ENCODE measurements around the gene GZMA.

Gene GZMA

GRCh38 chr5:55141945-55142690 lies 39.7 kb downstream of the GZMA start:
- Mint-ChIP-seq H3K4me3 (no peak overlapping the region), H3K27me3 (ENCODE audit: low read depth) (peaks cover 13% of the 10 kb centered on the region), H3K9me3 (no peaks in the 10 kb centered on the region), H3K27ac (no peak overlapping the region), H3K36me3 (ENCODE audit: low read depth) (no peaks in the 10 kb centered on the region), H3K4me1 (peaks cover 4% of the 10 kb centered on the region)
- no peak for TF ChIP-seq CTCF (IDR thresholded peaks at IDR 0.05; ENCODE audit: unreplicated experiment in 3 of 3)

DNA sequence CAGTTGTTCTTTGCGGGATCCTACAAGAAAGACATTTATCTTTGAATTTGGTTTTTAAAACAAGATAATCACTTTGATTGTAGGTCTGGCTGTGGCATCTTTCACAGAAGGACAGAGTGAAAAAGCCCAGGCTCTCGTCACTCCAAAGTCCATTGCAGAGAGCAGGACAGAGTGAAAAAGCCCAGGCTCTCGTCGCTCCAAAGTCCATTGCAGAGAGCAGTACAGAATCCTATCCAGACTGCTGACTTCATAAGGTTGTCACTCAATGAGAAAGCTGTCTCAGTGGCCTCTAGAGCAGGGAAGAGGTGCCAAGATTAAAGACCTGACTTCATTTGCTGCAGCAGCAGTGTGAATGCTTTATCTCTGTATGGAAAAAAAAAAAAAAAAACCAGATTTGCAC lies 41.2 kb downstream of the GZMA start:
- Mint-ChIP-seq H3K4me1 (peaks cover 4% of the 10 kb centered on the region), H3K9me3 (no peaks in the 10 kb centered on the region), H3K27ac (no peak overlapping the region), H3K27me3 (ENCODE audit: low read depth) (peaks cover 16% of the 10 kb centered on the region), H3K36me3 (ENCODE audit: low read depth) (no peaks in the 10 kb centered on the region), H3K4me3 (no peak overlapping the region)
- TF ChIP-seq CTCF (IDR thresholded peaks at IDR 0.05; ENCODE audit: unreplicated experiment in 3 of 3), result no peak

DNA sequence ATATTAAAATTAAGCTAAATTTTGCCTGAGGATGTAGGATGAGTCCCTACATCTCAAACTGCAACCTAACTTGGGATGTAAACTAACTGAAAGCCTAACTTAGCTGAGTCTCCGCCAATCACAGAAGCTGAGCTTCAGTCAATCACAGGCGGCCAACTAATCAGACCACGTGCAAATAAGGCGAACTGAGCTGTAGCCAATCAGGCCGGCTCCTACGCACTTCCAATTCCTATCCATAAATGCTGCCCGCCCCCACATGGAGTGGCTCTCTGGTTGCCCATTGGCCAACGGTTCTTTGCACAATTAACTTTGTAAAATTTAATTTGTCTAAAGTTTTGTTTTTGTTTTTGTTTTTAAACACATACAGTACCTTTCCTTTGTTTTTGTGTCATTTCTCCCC lies 43.6 kb downstream of the GZMA start:
- Mint-ChIP-seq H3K27ac (no peak overlapping the region), H3K9me3 (no peaks in the 10 kb centered on the region), H3K27me3 (ENCODE audit: low read depth) (peaks cover 13% of the 10 kb centered on the region), H3K4me1 (peaks cover 4% of the 10 kb centered on the region), H3K36me3 (ENCODE audit: low read depth) (no peaks in the 10 kb centered on the region), H3K4me3 (no peak overlapping the region)
- no peak for TF ChIP-seq CTCF (IDR thresholded peaks at IDR 0.05; ENCODE audit: unreplicated experiment in 3 of 3)

DNA sequence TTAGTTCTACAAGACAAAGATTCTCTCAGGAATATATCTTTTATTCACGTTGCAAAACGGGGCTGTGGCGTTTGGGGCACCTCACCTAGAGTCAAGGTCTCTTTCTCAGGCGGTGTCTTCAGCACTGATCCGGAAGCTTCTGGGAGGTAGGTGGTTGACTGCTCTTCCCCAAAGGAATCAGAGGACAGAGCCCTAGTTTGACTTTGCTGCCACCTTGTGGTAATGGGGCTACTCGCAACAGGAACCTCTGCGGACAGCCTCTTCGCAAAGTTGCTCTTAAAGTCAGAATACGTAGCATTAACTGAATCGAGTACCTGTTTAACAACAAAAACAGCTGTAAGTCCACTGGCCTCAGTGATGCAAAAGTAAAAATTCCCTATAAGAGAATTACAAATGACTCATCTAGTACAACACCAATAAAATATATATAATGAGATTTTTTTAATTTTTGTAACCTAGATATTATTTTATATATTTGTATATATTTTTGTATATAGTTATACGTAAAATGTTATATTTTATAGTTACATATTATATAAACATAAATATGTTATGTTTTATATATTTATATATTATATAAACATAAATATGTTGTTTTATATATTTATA lies 44.2 kb downstream of the GZMA start:
- H3K4me1 Mint-ChIP-seq, result peaks cover 4% of the 10 kb centered on the region
- peak; percentile 95 to 97 (median 96) for TF ChIP-seq CTCF (IDR thresholded peaks at IDR 0.05; ENCODE audit: unreplicated experiment in 3 of 3)
- H3K27me3 Mint-ChIP-seq (ENCODE audit: low read depth), result peaks cover 14% of the 10 kb centered on the region
- H3K27ac Mint-ChIP-seq, result no peak overlapping the region
- no peak overlapping the region for H3K4me3 Mint-ChIP-seq
- no peaks in the 10 kb centered on the region for H3K9me3 Mint-ChIP-seq
- no peaks in the 10 kb centered on the region for H3K36me3 Mint-ChIP-seq (ENCODE audit: low read depth)

GRCh38 chr5:55149308-55149795 lies 46.9 kb downstream of the GZMA start:
- Mint-ChIP-seq H3K27me3 (ENCODE audit: low read depth) (peaks cover 27% of the 10 kb centered on the region), H3K36me3 (ENCODE audit: low read depth) (no peaks in the 10 kb centered on the region), H3K4me1 (peaks cover 4% of the 10 kb centered on the region), H3K27ac (no peak overlapping the region), H3K9me3 (no peaks in the 10 kb centered on the region), H3K4me3 (no peak overlapping the region)
- TF ChIP-seq CTCF (IDR thresholded peaks at IDR 0.05; ENCODE audit: unreplicated experiment in 3 of 3), result no peak

Data from nephron (organoid).